ENCODE results near the gene KIF5C. TPM values are rescaled to one million over a fixed set of nuclear protein-coding genes. Genes with fewer than 3 reads are reported as not detected.

Gene KIF5C
- total and polyA plus RNA-seq, 5 donors, result 0.86 to 3.3 (median 1.3) TPM

GRCh38 chr2:148989882-148990493, 115.0 kb downstream of the KIF5C start:
- H3K9me3 ChIP-seq (ENCODE audit: control insufficient read depth, low read length), result no peaks in the 10 kb centered on the region
- H3K4me1 ChIP-seq (ENCODE audit: control insufficient read depth, insufficient read depth, low read length), result no peaks in the 10 kb centered on the region
- peak; percentile 90 to 92 for ATAC-seq
- DNase-seq, result no peak
- no peak overlapping the region for H3K27ac ChIP-seq (ENCODE audit: low read length)
- intact Hi-C loops (cut with DNase I), result loop anchor here in 3 of 4 donors (10.0 kb wide), 3 partner anchors 345 to 1055 kb away; partner anchors contain the start of gene EPC2 (in 1 of the 3)
- no peak overlapping the region for H3K4me3 ChIP-seq (ENCODE audit: low read length)
- WGBS, result 35% methylated on average over 6 of the region's 6 CpGs
- no peaks in the 10 kb centered on the region for H3K27me3 ChIP-seq (ENCODE audit: control insufficient read depth, insufficient read depth)

DNA sequence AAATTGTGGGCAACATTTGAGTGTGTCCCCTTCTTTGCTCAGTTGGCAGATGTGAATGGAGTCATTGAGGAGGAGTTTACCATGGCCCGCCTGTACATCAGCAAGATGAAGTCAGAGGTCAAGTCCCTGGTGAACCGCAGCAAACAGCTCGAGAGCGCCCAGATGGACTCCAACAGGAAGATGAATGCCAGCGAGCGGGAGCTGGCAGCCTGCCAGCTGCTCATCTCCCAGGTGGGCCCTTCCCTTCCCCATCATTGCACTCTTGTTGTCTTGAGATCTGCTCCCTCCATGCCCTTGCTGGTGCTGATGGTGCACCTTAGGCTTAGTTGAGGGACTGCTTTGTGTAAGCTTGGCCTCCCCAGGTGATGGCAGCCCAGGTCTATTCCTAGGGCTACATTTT, 115.9 kb downstream of the KIF5C start:
- Histone ChIP-seq H3K4me3 (ENCODE audit: low read length) (no peak overlapping the region), H3K27me3 (ENCODE audit: control insufficient read depth, insufficient read depth) (no peaks in the 10 kb centered on the region), H3K4me1 (ENCODE audit: control insufficient read depth, insufficient read depth, low read length) (no peaks in the 10 kb centered on the region), H3K9me3 (ENCODE audit: control insufficient read depth, low read length) (no peaks in the 10 kb centered on the region), H3K27ac (ENCODE audit: low read length) (no peak overlapping the region)
- ATAC-seq, result no peak
- 63% methylated on average over 6 of the region's 6 CpGs for WGBS
- intact Hi-C loops (cut with DNase I), result loop anchor here in 2 of 4 donors (10.0 kb wide), 2 partner anchors 346 to 426 kb away; partner anchors contain the start of gene EPC2 (in 1 of the 2)
- DNase-seq, result no peak

DNA sequence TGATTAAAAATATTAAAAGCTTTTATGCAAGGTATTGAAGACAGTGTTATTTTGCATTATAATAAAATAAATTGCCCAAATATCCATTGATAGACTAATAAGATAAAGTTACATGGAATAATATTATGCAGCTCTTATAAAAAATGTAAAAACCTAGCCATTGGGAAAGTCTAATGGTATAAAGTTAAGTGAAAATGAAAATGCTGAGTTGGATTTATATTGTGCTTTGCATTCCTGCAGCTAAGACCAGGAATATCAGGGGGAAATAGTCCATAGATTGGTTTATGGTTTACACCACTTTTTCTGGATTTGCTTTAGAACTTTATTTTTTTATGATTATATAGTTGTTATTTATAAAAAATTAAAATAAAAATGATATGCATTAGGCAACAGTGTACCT, 117.4 kb downstream of the KIF5C start:
- no peaks in the 10 kb centered on the region for H3K27me3 ChIP-seq (ENCODE audit: control insufficient read depth, insufficient read depth)
- H3K9me3 ChIP-seq (ENCODE audit: control insufficient read depth, low read length), result no peaks in the 10 kb centered on the region
- ATAC-seq, result no peak
- H3K4me1 ChIP-seq (ENCODE audit: control insufficient read depth, insufficient read depth, low read length), result no peaks in the 10 kb centered on the region
- no peak overlapping the region for H3K4me3 ChIP-seq (ENCODE audit: low read length)
- intact Hi-C loops (cut with DNase I), result loop anchor here in 2 of 4 donors (10.0 kb wide), 2 partner anchors 348 to 428 kb away; partner anchors contain the start of gene EPC2 (in 1 of the 2)
- DNase-seq, result no peak
- no peak overlapping the region for H3K27ac ChIP-seq (ENCODE audit: low read length)

- H3K9me3 ChIP-seq (ENCODE audit: control insufficient read depth, low read length), result no peaks in the 10 kb centered on the region
- H3K4me3 ChIP-seq (ENCODE audit: low read length), result no peak overlapping the region
- 69% methylated on average over 3 of the region's 3 CpGs for WGBS
- no peaks in the 10 kb centered on the region for H3K4me1 ChIP-seq (ENCODE audit: control insufficient read depth, insufficient read depth, low read length)
- no peak for DNase-seq
- no peak overlapping the region for H3K27ac ChIP-seq (ENCODE audit: low read length)
- intact Hi-C loops (cut with DNase I), result loop anchor here in 2 of 4 donors (10.0 kb wide), 2 partner anchors 349 to 429 kb away; partner anchors contain the start of gene EPC2 (in 1 of the 2)
- H3K27me3 ChIP-seq (ENCODE audit: control insufficient read depth, insufficient read depth), result no peaks in the 10 kb centered on the region
- no peak for ATAC-seq
Observed at GRCh38 chr2:148993351-148993750, 118.3 kb downstream of the KIF5C start.

DNA sequence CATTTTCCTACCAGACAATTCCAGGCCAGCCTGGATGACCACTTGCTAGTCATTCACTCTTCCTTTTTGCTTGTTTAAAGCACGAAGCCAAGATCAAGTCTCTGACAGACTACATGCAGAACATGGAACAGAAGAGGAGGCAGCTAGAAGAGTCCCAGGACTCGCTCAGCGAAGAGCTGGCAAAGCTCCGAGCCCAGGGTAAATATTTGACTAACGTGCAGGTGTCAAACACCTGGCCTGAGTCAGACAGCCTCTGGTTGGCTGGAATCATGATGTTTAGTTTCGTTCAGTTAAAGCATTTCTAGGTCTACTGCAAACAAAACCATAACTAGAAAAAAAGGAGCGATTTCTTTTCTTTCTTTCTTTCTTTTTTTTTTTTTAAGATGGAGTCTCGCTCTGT, 119.3 kb downstream of the KIF5C start:
- ATAC-seq, result no peak
- no peak for DNase-seq
- Histone ChIP-seq H3K27ac (ENCODE audit: low read length) (no peak overlapping the region), H3K4me3 (ENCODE audit: low read length) (no peak overlapping the region), H3K9me3 (ENCODE audit: control insufficient read depth, low read length) (no peaks in the 10 kb centered on the region), H3K4me1 (ENCODE audit: control insufficient read depth, insufficient read depth, low read length) (no peaks in the 10 kb centered on the region), H3K27me3 (ENCODE audit: control insufficient read depth, insufficient read depth) (no peaks in the 10 kb centered on the region)
- 83% methylated on average over 8 of the region's 8 CpGs for WGBS
- intact Hi-C loops (cut with DNase I), result loop anchor here in 2 of 4 donors (10.0 kb wide), 2 partner anchors 350 to 430 kb away; partner anchors contain the start of gene EPC2 (in 1 of the 2)

DNA sequence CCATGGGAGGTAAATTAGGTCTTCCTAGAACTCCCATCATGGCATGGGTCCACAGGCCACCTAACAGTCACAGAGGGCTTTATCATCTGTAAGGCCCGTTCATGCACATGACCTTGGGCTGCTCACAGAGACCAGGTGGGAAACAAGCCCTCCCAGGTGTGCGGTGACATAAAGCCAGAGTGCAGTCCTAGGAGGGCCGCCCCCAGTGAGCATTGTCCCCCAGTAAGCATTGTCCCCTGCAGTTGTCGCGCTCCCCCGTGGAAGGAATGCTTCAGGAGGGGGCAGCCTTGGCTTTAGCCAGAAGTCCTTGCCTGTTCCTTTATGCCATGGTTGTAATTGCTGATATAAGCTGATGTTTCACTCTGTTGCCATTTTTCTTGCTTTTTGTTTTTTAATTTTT, 121.8 kb downstream of the KIF5C start:
- H3K4me1 ChIP-seq (ENCODE audit: control insufficient read depth, insufficient read depth, low read length), result no peaks in the 10 kb centered on the region
- DNase-seq (no peak), ATAC-seq (no peak)
- no peaks in the 10 kb centered on the region for H3K9me3 ChIP-seq (ENCODE audit: control insufficient read depth, low read length)
- 85% methylated on average over 6 of the region's 6 CpGs for WGBS
- H3K27me3 ChIP-seq (ENCODE audit: control insufficient read depth, insufficient read depth), result no peaks in the 10 kb centered on the region
- no peak overlapping the region for H3K4me3 ChIP-seq (ENCODE audit: low read length)
- no peak overlapping the region for H3K27ac ChIP-seq (ENCODE audit: low read length)
- intact Hi-C loops (cut with DNase I), result loop anchor here in 2 of 4 donors (10.0 kb wide), 2 partner anchors 352 to 432 kb away; partner anchors contain the start of gene EPC2 (in 1 of the 2)

DNA sequence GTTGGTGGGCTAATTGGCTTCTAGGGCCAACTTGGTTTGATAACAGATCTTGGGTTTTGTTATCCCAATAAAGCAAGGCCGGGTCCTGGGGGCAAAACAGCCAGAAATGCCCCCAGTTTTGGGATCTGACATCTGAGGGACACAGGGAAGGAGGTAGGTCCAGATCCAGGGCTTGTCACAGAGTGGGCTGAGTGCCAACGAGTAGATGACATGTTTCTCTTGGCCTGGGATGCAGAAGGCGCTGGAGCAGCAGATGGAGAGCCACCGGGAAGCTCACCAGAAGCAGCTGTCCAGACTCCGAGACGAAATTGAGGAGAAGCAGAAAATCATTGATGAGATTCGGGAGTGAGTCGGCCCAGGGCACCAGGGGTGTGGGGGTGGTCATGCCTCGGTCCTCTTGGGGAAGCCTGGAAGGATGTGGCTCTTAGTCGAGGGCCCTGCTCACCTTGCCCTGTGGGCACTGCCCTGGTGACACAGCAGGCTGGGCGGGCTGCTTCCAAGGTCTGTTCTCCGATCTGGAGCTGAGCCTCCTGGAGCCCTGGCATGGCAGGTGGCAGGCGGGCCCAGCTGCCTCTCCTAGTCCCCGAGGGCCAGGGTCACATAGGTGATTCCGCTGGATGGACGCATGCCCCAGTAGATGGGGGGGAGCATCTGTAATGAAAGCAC, 123.3 kb downstream of the KIF5C start:
- Histone ChIP-seq H3K4me3 (ENCODE audit: low read length) (no peak overlapping the region), H3K9me3 (ENCODE audit: control insufficient read depth, low read length) (no peaks in the 10 kb centered on the region), H3K4me1 (ENCODE audit: control insufficient read depth, insufficient read depth, low read length) (no peaks in the 10 kb centered on the region), H3K27me3 (ENCODE audit: control insufficient read depth, insufficient read depth) (no peaks in the 10 kb centered on the region), H3K27ac (ENCODE audit: low read length) (no peak overlapping the region)
- peak; percentile 62 to 66 for ATAC-seq
- DNase-seq, result peak; percentile 35 to 67 (median 64)
- intact Hi-C loops (cut with DNase I), result loop anchor here in 2 of 4 donors (10.0 kb wide), 2 partner anchors 353 to 433 kb away; partner anchors contain the start of gene EPC2 (in 1 of the 2)
- WGBS, result 61% methylated on average over 16 of the region's 16 CpGs

GRCh38 chr2:148998831-148999200, 123.8 kb downstream of the KIF5C start:
- ATAC-seq (no peak), DNase-seq (no peak)
- Histone ChIP-seq H3K4me1 (ENCODE audit: control insufficient read depth, insufficient read depth, low read length) (no peaks in the 10 kb centered on the region), H3K27ac (ENCODE audit: low read length) (no peak overlapping the region), H3K9me3 (ENCODE audit: control insufficient read depth, low read length) (no peaks in the 10 kb centered on the region), H3K27me3 (ENCODE audit: control insufficient read depth, insufficient read depth) (no peaks in the 10 kb centered on the region), H3K4me3 (ENCODE audit: low read length) (no peak overlapping the region)
- 91% methylated on average over 4 of the region's 4 CpGs for whole genome bisulfite sequencing
- intact Hi-C loops (cut with DNase I), result loop anchor here in 2 of 4 donors (10.0 kb wide), 2 partner anchors 354 to 434 kb away; partner anchors contain the start of gene EPC2 (in 1 of the 2)

DNA sequence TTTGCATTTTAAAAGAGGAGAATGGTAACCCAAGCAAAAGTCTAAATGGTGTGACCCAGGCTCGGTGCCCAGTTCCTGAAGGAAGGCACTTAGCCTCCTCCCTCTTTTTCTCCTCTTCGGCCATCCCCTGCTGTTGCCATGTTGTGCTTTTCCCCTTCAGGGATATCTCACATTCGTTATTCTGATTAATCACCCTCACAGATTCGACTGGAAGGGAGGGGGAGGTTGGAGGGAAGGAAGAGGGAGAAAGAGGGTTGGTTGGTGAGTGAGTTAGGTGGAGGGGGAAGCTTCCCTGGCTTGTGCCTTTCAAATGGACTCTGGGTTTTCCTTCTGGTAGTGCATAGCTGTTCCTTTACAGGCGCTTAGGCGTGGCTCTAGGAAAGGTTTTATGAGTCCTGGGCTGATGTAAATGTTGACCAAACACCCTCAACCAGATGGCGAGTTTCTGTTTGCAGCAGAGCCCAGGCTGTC, 124.5 kb downstream of the KIF5C start:
- no peaks in the 10 kb centered on the region for H3K4me1 ChIP-seq (ENCODE audit: control insufficient read depth, insufficient read depth, low read length)
- 49% methylated on average over 7 of the region's 7 CpGs for WGBS
- ATAC-seq (no peak), DNase-seq (no peak)
- H3K27me3 ChIP-seq (ENCODE audit: control insufficient read depth, insufficient read depth), result no peaks in the 10 kb centered on the region
- H3K27ac ChIP-seq (ENCODE audit: low read length), result no peak overlapping the region
- H3K4me3 ChIP-seq (ENCODE audit: low read length), result no peak overlapping the region
- no peaks in the 10 kb centered on the region for H3K9me3 ChIP-seq (ENCODE audit: control insufficient read depth, low read length)
- intact Hi-C loops (cut with DNase I), result loop anchor here in 2 of 4 donors (10.0 kb wide), 2 partner anchors 355 to 435 kb away; partner anchors contain the start of gene EPC2 (in 1 of the 2)

GRCh38 chr2:149000158-149000938, 125.3 kb downstream of the KIF5C start:
- Histone ChIP-seq H3K4me1 (ENCODE audit: control insufficient read depth, insufficient read depth, low read length) (no peaks in the 10 kb centered on the region), H3K4me3 (ENCODE audit: low read length) (no peak overlapping the region), H3K27ac (ENCODE audit: low read length) (no peak overlapping the region), H3K9me3 (ENCODE audit: control insufficient read depth, low read length) (no peaks in the 10 kb centered on the region), H3K27me3 (ENCODE audit: control insufficient read depth, insufficient read depth) (no peaks in the 10 kb centered on the region)
- intact Hi-C loops (cut with DNase I), result no loop called here
- ATAC-seq, result no peak
- 68% methylated on average over 6 of the region's 6 CpGs for WGBS
- no peak for DNase-seq
